Testis (tissue), 2 donors: ENCODE measurements around the gene LRRC8D.

ENCODE experiments used
- POLR2A ChIP-seq: fragments of 450-650 bp; IDR thresholded peaks from one replicate; pipeline ENCODE4 v1.6.1; 2017; ENCODE audit warnings: antibody characterized with exemption, mild to moderate bottlenecking, moderate library complexity
- TF ChIP-seq, protein P1 (sequence below), 3 experiments: fragments of 450-650 bp in 2 of 3; fragments of 200-600 bp in 1 of 3; sonication (generic) in 1 of 3; IDR thresholded peaks; one replicate each; pipeline ENCODE4 v1.5.1; 2016 to 2019; ENCODE audit warnings: antibody characterized with exemption in 3 of 3, mild to moderate bottlenecking in 2 of 3, moderate library complexity in 1 of 3

DNA sequence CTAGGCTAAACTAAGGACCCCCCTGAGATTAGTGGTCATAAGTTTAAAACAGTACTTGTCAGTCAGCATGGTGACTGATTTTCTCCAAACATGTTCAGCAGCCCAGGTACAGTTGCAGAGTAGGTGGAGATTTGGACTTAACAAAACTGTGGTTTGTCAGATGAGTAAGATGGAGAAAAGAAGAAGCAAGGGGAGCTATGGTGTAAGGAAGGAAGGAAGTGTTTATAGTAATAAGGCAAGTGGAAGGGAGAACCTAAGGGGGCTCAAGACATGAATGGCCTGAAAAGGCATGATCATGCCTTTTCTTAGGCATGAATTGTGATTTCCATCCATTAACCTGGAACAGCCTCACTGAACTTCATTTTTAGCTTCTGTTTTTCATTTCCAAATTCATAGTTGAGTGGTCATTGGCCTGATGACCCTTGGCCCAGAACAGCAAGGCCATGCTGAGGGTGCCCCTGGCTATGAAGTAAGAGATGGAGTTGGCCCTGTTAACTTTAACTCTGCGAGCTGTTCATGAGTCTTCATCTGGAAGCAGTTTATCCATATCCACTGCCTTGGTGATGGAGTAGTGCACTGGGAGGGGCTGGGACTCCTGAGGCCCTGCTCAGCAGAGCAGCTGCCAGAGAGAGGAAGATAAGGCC, 60.7 kb downstream of the LRRC8D start:
- TF ChIP-seq, protein P1, sequence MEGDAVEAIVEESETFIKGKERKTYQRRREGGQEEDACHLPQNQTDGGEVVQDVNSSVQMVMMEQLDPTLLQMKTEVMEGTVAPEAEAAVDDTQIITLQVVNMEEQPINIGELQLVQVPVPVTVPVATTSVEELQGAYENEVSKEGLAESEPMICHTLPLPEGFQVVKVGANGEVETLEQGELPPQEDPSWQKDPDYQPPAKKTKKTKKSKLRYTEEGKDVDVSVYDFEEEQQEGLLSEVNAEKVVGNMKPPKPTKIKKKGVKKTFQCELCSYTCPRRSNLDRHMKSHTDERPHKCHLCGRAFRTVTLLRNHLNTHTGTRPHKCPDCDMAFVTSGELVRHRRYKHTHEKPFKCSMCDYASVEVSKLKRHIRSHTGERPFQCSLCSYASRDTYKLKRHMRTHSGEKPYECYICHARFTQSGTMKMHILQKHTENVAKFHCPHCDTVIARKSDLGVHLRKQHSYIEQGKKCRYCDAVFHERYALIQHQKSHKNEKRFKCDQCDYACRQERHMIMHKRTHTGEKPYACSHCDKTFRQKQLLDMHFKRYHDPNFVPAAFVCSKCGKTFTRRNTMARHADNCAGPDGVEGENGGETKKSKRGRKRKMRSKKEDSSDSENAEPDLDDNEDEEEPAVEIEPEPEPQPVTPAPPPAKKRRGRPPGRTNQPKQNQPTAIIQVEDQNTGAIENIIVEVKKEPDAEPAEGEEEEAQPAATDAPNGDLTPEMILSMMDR (IDR thresholded peaks at IDR 0.05), result no peak
- TF ChIP-seq POLR2A, result no peak
